ENCODE results near the gene DIP2C.
"Not testable (repeated sequence)": the region's sequence is repeated elsewhere in the genome, so short reads cannot be mapped to it uniquely, and the experiment has no call there.

The DIP2C gene

DNA sequence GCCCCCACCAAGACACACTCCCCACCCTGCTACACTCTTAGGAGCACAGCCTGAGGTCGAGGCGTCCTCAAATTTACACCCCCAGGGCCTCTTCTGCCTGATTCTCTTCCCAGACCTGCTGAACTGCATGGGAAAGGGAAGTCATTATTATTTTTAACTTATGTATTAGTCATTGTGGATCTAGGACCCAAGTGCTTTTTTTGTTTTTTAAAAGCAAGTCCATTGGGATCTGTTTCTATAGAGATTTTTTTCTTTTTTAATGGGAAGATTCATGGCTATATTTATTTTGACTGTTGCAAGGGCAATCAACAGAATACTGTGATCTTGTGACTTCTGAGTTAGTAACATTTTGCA is 350.5 kb downstream of the DIP2C start:
- no peak for DNase-seq

DNA sequence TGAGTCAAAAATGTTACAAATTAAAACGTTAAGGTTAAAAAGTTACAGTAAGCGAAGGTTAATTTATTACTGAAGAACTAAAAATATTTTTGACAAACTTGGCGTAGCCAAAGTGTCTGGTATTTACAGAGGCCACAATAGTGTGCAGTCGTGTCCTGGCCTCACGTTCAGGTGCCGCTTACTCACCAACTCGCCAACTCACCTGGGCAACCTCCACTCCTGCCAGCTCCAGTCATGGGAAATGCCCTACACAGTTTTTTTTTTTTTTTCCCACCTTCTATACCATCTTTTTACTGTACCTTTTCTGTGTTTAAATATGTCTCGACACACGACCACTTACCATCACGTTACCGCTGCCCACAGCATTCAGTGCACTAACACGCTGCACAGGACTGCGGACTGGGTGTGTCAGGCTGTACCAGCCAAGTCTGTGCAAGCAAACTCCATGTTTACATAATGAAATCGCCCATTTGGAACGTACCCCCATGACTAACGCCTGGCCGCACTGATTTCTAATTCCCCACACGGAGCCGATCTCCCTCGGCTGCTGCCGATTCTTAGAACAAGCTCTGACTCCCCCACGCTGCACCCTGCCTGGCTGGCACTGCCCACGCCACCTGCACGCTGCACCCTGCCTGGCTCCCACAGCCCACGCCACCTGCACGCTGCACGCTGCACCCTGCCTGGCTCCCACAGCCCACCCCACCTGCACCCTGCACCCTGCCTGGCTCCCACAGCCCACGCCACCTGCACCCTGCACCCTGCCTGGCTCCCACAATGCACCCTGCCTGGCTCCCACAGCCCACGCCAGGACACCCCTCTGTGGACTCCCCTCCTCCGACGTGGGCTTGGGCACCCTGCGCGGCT is 351.1 kb downstream of the DIP2C start:
- no peak for DNase-seq

DNA sequence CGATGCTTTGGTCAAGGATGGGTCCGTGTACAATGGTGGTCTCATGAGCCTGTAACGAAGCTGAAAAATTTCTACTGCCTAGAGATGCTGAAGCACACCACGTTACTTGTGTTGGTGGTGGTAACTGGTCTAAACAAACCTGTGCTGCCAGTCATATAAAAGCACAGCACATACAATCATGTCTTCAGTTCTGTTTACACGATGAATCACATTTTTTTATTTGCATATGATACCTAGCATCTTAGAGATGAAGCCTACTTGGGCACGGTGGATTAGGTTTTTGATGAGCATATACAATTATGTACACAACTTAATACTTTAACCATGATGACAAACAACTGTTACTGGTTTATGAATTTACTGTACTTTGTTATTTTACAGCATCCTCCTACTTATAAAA is 353.2 kb downstream of the DIP2C start:
- no peak for DNase-seq

DNA sequence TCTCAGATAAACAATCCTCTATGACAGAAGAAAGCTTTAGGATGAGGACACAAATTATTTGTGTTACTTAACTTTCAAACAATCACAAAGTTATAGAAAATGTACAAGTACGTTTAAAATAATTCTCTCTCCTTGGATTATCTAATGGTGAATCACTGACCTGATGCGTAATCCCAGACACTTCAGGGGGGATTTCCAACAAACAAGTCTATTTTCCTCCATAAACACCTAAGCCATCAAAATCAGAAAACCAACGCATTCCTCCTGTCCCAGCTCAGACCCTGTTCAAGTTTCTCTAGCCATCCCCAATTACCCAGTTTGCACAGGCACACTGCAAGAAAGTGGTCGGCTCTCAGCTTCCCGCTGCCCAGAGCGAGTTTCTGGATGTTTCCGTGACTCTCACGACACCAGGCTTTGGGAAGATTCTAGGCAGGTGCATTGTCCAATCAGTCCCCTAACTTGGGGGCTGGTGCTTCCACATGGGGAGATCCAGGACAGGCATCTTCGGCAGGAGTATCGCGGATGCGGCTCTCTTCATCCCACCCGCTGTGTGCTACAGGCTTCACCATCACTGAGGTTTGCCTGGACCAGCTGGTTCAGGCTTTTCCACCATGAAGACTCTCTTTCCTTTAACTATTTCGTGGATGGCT is 354.2 kb downstream of the DIP2C start:
- DNase-seq: no peak

DNA sequence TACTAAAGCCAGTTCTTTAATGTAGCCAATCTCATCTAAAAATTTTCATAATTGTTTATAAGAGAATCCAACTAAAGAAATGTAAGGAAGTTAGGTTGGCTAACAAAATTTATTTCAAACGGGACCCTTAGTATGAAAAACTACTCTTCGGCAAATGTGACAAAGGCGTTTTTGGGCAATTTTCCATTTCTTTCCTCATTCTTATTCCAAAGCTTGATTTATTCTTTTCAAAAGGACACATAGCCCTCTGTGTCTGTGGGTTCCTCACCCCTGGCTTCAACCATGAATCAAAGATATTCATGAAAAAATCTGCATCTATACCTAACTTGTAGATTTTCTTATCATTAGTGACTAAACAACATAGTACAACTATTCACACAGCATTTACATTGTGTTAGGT is 358.3 kb downstream of the DIP2C start:
- no peak for DNase-seq

DNA sequence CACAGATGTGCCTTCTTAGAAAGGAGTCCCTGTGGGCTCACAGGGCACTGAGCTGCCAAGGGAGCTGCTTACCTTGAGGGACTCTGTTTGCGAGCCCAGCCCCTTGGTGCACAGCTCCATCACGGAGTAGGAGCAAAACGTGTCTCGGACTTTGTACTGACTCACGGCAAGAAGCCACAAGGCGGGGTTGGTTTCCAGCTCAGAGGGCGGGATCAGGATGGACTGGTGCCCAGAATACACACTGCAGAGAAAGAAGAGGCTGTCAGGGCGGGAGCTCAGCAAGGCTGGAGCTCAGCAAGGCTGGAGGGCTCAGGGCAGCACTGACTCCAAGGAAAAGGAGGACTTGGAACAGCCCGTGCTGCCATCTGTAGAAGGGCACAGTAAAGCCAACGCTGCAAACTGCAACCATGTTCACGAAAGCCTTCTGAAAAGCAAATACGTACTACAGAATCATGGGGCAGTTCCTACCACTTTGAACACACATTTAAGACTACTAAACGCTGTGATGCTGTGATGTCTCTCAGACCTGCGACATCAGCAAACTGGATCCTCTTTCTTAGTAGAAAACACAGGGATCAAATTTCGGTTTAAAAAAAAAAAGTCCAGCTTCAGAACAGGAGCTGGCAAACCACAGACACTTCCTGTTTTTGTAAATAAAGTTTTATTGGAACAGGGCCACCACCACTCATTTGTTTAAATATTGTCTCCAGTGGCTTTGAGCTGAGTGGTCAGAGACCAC is 359.9 kb downstream of the DIP2C start:
- no peak for DNase-seq

DNA sequence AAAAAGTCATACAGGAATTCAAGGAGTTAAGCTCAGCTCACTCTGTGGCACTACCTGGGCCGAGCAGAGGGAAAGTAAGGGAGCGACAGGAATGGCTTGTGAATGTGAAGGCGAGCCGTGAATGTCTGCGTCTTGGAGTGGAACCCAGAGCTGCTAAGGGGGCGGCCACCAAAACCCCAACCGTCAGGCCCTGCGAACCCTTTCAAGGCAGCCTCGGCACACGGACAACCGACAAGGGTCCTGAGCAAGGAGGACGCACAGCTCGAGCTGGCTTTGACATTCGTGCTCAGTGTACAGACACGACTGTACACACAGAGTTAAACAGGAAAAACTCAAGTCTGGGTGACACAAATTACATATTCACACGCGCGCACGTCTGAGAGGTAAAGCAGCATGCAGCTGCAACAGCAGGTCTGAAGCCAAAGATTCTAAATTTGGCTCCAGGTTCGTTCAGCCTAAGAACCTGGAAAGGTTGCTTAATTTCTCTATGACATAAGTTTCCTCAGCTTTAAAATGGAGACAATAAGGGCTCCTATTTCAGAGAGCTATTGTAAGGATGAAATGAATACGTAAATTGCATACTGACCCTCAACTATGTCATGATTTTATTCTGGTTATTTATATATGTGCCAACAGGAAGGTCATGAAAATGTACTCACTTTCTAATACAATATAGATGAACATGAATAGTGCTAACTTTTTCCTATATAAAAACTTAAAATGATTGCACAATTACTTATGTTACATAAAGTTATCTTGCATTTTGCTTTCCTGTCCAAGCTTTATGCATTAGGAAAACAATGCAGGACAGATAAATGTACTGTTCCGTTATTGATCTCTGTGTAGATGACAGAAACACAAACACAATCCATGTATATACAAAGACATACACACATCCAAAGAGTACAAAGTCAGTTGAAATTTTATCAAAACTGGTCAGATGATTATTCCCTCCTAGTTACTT is 361.3 kb downstream of the DIP2C start:
- no peak for DNase-seq

DNA sequence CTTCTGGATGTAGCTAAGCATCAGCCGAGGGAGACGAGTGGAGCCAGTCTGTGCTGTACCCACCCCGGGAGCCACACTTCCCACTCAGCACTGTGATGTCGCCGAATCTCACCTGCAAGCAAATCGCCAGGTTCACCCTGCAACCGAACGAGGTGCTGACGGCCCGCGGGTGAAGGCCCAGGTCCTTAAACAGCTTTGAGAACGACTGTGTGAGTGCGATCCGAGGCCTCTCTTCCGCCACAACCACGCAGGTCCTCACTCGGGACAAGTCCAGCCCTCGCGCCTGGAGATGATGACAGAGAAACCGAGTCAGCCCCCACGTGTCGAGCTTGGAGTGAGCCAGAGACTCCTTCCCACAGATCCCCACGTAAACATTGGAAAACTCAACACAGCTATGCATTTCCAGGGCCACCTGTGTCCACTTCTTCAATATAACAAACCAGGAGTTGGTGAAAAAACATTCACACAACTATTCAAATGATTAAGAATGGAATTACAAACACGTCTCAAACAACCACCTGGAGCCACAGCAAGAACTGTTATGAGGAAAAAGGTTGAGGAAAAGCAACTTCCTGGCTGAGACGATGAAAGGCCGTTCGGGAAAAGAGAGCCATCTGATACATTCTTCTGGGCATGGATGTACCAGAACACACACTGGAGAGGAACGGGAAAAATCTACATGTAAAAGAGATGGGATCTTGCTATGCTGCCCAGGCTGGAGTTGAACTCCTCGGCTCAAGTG is 362.4 kb downstream of the DIP2C start:
- DNase-seq: no peak

DNA sequence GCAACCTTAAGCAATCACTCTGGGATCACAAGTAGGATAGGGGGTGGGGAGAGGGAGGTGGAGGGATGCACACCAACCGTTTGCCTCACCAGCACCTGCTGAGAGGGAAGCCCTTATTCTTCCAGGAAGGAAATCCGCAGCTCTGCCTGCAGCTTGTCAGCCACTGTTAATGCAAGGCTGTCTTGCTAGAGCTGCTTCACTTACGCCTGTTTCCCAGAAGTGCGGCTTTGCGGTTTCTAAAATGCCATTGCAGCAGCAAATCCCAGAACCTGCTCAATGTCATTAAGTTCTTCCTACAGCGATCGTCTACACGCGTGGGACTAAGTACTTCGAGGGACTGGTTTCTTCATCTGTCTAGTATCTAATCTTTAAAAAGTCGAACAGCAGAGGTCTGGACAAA is 363.1 kb downstream of the DIP2C start:
- no peak for DNase-seq

DNA sequence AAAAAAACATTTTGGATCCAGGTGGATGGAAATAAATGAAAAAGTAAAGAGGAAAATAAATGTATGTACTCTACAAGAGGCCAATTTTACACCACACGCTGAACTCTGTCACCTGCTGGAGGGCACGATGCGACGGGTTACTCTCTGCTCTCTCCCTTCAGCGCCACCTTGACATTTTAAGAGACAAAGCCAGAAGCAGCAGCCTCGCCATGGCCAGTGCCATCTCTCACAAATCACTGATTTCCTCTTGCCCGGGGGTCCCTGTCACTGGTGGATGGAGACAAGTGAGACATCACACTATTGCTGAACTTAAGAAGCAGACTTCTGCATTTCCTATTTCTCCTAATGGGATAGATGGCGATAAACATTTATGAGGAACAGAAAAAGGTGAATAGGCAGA is 364.2 kb downstream of the DIP2C start:
- DNase-seq: no peak

DNA sequence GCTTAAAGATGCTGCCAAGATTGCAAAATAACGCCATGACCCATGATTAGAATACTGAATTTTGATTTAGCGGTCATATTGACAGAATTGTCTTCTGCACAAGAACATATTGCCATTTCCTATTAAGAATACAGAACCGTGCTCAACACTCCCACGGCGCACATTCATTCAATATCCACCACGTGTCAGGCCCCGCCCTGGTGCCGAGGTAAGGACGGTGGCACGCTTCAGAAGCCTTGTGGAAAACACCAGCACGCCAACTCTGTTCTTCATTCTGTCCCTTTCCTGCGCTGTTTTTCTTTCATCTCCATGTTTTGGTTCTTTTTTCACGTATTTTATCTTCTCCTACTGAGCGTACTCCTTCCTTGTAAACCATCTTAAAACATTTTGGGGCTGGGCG is 364.9 kb downstream of the DIP2C start:
- DNase-seq: no peak

DNA sequence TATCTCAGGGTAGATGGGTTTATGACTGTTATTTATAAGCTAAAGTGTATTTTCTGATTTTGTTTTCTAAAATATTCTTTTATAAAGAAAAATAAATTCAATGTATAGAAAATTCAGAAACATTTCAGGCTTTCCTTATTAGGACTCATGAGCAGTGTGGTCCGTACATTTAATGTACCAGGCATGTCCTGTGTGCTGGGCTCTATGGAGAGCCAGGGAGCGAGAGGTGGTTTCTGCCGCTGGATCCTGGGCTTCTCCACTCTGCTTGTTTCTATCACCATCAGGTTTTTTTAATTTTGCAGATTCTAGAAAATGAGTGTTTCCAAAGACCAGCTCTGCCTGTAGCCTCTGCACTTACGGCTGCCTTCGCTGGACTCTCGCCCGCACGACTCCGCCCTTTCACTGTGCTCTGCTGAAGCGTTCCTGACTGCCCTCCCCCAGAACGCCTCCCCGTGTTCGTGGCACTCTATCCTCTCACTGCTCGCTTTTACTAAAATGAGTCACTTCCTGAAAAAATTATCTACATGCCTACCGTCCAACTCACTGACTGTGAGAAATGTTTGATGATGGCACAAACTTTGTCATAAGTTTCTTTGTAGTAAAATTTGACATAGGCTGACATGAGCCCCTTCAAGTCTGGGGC is 365.7 kb downstream of the DIP2C start:
- no peak for DNase-seq

DNA sequence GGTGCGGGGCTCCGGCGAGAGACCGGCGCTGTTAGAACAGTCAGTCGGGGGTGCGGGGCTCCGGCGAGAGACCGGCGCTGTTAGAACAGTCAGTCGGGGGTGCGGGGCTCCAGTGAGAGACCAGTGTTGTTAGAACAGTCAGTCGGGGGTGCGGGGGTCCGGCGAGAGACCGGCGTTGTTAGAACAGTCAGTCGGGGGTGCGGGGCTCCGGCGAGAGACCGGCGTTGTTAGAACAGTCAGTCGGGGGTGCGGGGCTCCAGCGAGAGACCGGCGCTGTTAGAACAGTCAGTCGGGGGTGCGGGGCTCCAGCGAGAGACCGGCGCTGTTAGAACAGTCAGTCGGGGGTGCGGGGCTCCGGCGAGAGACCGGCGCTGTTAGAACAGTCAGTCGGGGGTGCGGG is 366.4 kb downstream of the DIP2C start:
- not testable (repeated sequence) for DNase-seq

DNA sequence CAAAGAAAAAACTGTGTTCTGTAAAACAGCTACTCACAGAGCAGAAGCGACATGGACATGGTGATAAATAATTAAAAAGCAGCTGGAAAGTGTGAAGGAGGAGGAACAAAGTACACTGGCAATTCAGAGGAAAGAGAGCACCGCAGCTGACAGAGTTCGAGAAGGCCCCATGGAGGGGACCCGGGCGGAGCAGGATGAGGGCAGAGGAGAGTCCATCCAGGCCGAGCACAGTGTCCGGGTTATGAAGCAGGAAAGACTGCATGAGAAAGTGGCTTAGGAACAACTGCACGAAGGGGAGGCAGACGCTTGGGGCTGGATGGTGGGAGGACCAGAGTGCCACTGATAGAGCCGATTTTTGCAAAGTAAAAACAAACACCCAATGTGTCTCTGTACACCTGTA is 368.7 kb downstream of the DIP2C start:
- DNase-seq: no peak

DNA sequence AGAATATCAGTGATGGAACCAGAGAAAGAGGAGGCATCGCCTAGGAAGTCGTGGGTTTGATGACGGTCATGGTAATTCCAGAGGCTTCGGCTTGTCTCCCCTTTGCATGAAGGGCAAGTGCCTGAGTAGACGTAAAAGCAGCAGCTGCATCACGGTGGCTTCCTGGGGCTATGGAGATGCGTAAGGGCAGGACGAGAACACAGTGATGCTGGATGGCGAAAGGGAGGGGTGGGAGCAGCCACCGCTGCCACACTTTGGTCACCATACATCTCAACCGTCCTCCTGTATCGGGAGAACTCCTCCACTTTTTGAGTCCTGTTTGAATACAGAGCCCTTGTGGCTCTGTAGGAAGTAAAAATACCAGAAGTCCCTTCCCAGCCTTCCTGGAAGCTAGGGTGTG is 371.5 kb downstream of the DIP2C start:
- DNase-seq: no peak

DNA sequence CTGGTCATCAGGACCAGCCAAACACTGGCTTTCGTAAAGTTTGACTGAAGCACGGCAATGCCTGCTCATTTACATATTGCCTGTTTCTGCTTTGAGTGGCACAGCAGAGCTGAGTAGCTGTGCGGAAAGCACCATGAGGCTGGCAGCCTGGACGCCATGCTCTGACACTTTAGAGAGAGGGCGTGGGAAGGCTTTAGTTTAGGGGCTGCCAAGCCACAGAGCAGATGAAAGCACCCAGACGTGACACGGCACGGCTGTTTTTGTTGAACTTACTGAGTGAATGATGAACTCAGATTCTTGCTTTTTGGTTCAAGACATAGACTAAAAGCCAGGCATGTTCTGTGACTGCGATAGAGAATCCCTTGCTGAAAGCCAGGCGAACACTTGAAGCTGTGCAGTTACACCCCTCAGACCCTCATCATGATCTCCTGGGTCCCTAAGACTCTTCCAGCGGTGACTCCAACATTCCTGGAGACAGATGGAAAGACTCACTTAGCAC is 372.1 kb downstream of the DIP2C start:
- DNase-seq: no peak

DNA sequence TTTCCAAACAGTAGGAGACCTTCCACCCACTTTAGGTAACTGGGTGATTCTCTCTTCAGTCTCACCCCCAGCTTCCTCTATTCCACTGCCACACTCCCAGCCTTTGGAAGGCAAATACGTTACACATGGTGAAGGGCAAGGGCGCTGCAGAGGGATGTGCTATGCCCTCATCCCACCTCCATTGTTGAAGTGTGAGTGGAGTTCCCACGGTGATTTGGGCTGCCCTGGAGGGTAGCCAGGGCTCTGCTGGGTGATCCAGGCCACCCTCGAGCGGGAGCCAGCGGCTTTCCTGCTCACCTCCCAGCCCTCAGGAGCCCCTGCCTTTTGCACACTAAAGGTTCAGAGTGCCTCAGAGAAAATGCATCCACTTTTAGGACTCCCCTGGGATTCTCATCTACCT is 373.1 kb downstream of the DIP2C start:
- no peak for DNase-seq

DNA sequence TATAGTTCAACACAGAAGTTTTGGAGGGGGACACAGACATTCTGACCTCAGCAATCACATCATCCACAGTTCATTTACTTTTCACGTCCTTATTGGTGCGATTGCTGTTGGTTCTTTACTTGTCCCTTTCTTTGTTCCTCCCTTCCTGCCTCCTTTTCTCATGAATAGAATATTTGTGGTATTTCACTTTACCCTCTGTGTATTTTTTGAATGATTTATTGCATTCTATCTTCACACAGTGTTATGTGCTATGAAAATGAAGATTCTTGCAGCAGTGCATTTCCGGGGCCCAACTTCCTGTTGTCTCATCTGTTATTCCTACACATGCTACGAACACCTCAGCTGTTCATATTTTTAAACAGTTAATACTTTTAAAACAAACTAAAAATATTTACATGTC is 374.6 kb downstream of the DIP2C start:
- DNase-seq: no peak

DNA sequence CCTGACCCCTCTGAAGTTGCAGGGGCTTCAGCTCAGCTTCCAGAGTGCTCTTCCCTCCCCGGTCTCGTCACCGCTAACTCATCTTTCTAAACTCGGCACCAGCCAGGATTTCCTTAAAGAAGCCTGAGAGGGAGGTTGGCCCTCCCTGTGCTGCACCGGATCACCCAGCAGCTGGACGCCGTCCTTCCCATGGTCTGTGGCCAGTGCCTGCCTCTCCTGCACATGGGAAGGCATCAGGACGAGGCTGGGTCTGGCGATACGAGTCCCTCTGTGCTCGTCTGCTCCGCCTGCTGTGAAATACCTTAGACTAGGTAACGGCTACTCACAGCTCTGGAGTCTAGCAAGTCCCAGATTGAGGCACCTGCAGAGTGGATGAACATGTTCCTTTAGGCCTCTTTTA is 375.1 kb downstream of the DIP2C start:
- DNase-seq: no peak

DNA sequence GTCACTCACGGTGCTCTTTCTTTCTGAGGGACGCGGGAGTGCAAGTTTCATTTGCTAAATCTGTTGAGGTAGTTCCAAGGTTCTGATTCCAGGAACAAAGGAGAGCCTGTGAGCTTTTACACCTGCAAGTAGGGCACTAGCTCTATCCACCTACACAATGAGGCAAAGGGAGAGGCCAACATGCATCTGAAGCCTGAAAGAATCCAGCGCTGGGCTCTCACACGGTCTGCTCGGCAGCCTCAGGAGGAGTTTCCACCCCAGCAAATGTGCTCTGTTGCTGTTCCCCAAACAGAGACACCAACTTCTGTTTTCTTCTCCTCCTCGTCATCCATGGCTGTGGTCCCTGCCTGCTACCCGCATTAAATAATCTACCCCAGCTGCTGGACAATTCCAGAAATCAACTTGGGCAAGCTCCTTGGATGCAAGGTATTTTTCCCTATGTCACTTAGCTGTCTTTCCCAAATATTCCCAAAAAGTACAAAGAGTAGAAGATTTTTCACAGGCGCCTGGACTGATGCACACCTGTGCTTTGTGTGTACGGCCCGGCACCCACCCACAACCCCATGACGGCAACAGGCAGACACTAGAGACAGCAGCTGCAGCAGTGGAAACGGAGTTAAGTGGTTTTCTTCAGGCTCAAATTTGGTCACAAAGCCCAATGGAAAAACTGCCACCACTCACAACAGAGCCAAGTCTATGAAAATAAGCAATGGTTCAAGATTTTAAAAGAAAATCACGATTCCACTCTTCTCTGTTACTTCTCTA is 377.4 kb downstream of the DIP2C start:
- DNase-seq: no peak

Measured in NCI-H82 (cell line).